ENCODE results near the gene KDM4C. TPM values are rescaled to one million over a fixed set of nuclear protein-coding genes. Genes with fewer than 3 reads are reported as not detected.

KDM4C gene
- total and polyA plus RNA-seq, 10 donors: 11.1 to 85.5 (median 61.9) TPM

- Histone ChIP-seq H3K4me1 (peaks cover 0 to 48% (median 13%) of the 10 kb centered on the region in 6 donors), H3K27ac (no peak overlapping the region), H3K9me3 (no peaks in the 10 kb centered on the region), H3K4me3 (no peak overlapping the region), H3K36me3 (peaks cover 0 to 55% (median 17%) of the 10 kb centered on the region in 6 donors), H3K27me3 (replicated peaks in 1 of 7) (no peaks in the 10 kb centered on the region)
- DNase-seq: no peak
- TF ChIP-seq CTCF (IDR thresholded peaks at IDR 0.05 in 8 of 11, conservative IDR thresholded peaks at IDR 0.05 in 3 of 11) (no peak), POLR2AphosphoS5 (IDR thresholded peaks at IDR 0.05) (no peak), POLR2A (IDR thresholded peaks at IDR 0.05) (no peak)
- intact Hi-C loops (cut with DNase I; ENCODE audit: low total_unique reads): no loop called here
- 78 to 85% (median 80%) methylated on average over 6 of the region's 6 CpGs for WGBS, 5 donors
Observed at GRCh38 chr9:6893350-6894131, 135.8 kb downstream of the KDM4C start.

GRCh38 chr9:6894135-6894534, 136.4 kb downstream of the KDM4C start:
- DNase-seq: no peak
- whole genome bisulfite sequencing, 5 donors: 50 to 57% (median 51%) methylated on average over 3 of the region's 3 CpGs

GRCh38 chr9:6895754-6896153, 138.0 kb downstream of the KDM4C start:
- WGBS, 5 donors: 95 to 98% (median 97%) methylated on average over 1 of the region's 1 CpG
- Histone ChIP-seq H3K9me3 (no peaks in the 10 kb centered on the region), H3K36me3 (peaks cover 0 to 44% (median 20%) of the 10 kb centered on the region in 6 donors), H3K27me3 (replicated peaks in 1 of 7) (no peaks in the 10 kb centered on the region), H3K4me3 (no peak overlapping the region), H3K27ac (no peak overlapping the region), H3K4me1 (peaks cover 0 to 32% (median 4%) of the 10 kb centered on the region in 6 donors)
- DNase-seq: no peak
- intact Hi-C loops (cut with DNase I; ENCODE audit: low total_unique reads): no loop called here
- TF ChIP-seq CTCF (IDR thresholded peaks at IDR 0.05 in 8 of 11, conservative IDR thresholded peaks at IDR 0.05 in 3 of 11): no peak

More at GRCh38 chr9:6894135-6894534, 136.4 kb downstream of the KDM4C start:
- no peaks in the 10 kb centered on the region for H3K27me3 ChIP-seq (replicated peaks in 1 of 7)
- peaks cover 0 to 54% (median 17%) of the 10 kb centered on the region in 6 donors for H3K36me3 ChIP-seq
- intact Hi-C loops (cut with DNase I; ENCODE audit: low total_unique reads): no loop called here
- H3K27ac ChIP-seq: no peak overlapping the region
- no peak overlapping the region for H3K4me3 ChIP-seq
- TF ChIP-seq CTCF (IDR thresholded peaks at IDR 0.05 in 8 of 11, conservative IDR thresholded peaks at IDR 0.05 in 3 of 11) (no peak), POLR2A (IDR thresholded peaks at IDR 0.05) (no peak), POLR2AphosphoS5 (IDR thresholded peaks at IDR 0.05) (no peak)
- H3K4me1 ChIP-seq: peaks cover 0 to 48% (median 13%) of the 10 kb centered on the region in 6 donors
- no peaks in the 10 kb centered on the region for H3K9me3 ChIP-seq

GRCh38 chr9:6896562-6896961, 138.8 kb downstream of the KDM4C start:
- intact Hi-C loops (cut with DNase I; ENCODE audit: low total_unique reads): no loop called here
- H3K4me1 ChIP-seq: peaks cover 0 to 25% (median 4%) of the 10 kb centered on the region in 6 donors
- H3K4me3 ChIP-seq: no peak overlapping the region
- H3K36me3 ChIP-seq: peaks cover 0 to 51% (median 20%) of the 10 kb centered on the region in 6 donors
- no peaks in the 10 kb centered on the region for H3K27me3 ChIP-seq (replicated peaks in 1 of 7)
- TF ChIP-seq POLR2AphosphoS5 (IDR thresholded peaks at IDR 0.05) (no peak), CTCF (IDR thresholded peaks at IDR 0.05 in 8 of 11, conservative IDR thresholded peaks at IDR 0.05 in 3 of 11) (no peak), POLR2A (IDR thresholded peaks at IDR 0.05) (no peak)
- H3K27ac ChIP-seq: no peak overlapping the region
- no peaks in the 10 kb centered on the region for H3K9me3 ChIP-seq
- 87 to 93% (median 91%) methylated on average over 2 of the region's 2 CpGs for WGBS, 5 donors
- no peak for DNase-seq
